Measurements from ENCODE around the gene OR4F17. TPM values are rescaled to one million over a fixed set of nuclear protein-coding genes. Genes with fewer than 3 reads are reported as not detected.
"Not testable (repeated sequence)": the region's sequence is repeated elsewhere in the genome, so short reads cannot be mapped to it uniquely, and the experiment has no call there.

The OR4F17 gene, protein sequence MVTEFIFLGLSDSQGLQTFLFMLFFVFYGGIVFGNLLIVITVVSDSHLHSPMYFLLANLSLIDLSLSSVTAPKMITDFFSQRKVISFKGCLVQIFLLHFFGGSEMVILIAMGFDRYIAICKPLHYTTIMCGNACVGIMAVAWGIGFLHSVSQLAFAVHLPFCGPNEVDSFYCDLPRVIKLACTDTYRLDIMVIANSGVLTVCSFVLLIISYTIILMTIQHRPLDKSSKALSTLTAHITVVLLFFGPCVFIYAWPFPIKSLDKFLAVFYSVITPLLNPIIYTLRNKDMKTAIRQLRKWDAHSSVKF
- not detected for total RNA-seq
- not detected for polyA plus RNA-seq (2013, experiment 1 of 2)
- polyA plus RNA-seq (2013, experiment 2 of 2) = not detected
- long read RNA-seq, experiment 1 = 0 reads
- long read RNA-seq, experiment 2 = 0 reads
- long read RNA-seq, experiment 3 = 0 reads
- long read RNA-seq, experiment 4 = 0 reads

DNA sequence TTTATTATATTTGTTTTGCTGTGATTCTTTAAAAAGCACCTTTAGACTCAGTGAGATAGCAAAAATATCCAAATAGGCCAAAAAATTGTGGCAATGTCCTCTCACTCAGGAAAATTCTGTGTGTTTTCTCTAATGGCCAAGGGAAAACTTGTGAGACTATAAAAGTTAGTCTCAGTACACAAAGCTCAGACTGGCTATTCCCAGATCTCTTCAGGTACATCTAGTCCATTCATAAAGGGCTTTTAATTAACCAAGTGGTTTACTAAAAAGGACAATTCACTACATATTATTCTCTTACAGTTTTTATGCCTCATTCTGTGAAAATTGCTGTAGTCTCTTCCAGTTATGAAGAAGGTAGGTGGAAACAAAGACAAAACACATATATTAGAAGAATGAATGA lies at the start of gene OR4F17:
OR4F17 (plus strand) TSS at position 301 of the 400 bp plus-strand sequence. CDS start 3,575 bp downstream, outside the sequence.
- not testable (repeated sequence) for H3K4me1 Mint-ChIP-seq; H3K27ac Mint-ChIP-seq; H3K36me3 ChIP-seq (ENCODE audit: control insufficient read depth, insufficient read depth, low read length); H3K9me3 Mint-ChIP-seq; H3K9ac ChIP-seq (ENCODE audit: extremely low read depth, low read length, poor library complexity, severe bottlenecking); H3K27me3 Mint-ChIP-seq (ENCODE audit: insufficient read depth); H3K4me3 Mint-ChIP-seq; H3K4me1 ChIP-seq (ENCODE audit: control insufficient read depth, insufficient read depth, low read length); H3K27me3 ChIP-seq (ENCODE audit: control insufficient read depth, insufficient read depth, low read length, poor library complexity, severe bottlenecking); H3K36me3 Mint-ChIP-seq (ENCODE audit: low read depth); H3K27ac ChIP-seq (ENCODE audit: low read depth, low read length); H3K9me3 ChIP-seq (ENCODE audit: control insufficient read depth, low read length); DNase-seq; H3K4me3 ChIP-seq (ENCODE audit: low read length)

DNA sequence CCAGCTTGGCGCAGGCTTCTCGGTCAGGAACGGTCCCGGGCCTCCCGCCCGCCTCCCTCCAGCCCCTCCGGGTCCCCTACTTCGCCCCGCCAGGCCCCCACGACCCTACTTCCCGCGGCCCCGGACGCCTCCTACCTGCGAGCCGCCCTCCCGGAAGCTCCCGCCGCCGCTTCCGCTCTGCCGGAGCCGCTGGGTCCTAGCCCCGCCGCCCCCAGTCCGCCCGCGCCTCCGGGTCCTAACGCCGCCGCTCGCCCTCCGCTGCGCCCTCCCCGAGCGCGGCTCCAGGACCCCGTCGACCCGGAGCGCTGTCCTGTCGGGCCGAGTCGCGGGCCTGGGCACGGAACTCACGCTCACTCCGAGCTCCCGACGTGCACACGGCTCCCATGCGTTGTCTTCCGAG lies 36.1 kb upstream of the OR4F17 start:
- H3K4me1 Mint-ChIP-seq; H3K9me3 ChIP-seq (ENCODE audit: control insufficient read depth, low read length); H3K4me3 ChIP-seq (ENCODE audit: low read length); H3K9ac ChIP-seq (ENCODE audit: extremely low read depth, low read length, poor library complexity, severe bottlenecking); H3K27me3 Mint-ChIP-seq (ENCODE audit: insufficient read depth); DNase-seq; H3K27me3 ChIP-seq (ENCODE audit: control insufficient read depth, insufficient read depth, low read length, poor library complexity, severe bottlenecking); H3K4me1 ChIP-seq (ENCODE audit: control insufficient read depth, insufficient read depth, low read length); H3K27ac ChIP-seq (ENCODE audit: low read depth, low read length); H3K9me3 Mint-ChIP-seq; H3K4me3 Mint-ChIP-seq; H3K27ac Mint-ChIP-seq; H3K36me3 ChIP-seq (ENCODE audit: control insufficient read depth, insufficient read depth, low read length); H3K36me3 Mint-ChIP-seq (ENCODE audit: low read depth): not testable (repeated sequence)
- WGBS, 2 experiments (ENCODE audit: insufficient coverage in 1 of 2, insufficient read length in 1 of 2) = no CpG with 5 or more reads among the region's 54 CpGs

DNA sequence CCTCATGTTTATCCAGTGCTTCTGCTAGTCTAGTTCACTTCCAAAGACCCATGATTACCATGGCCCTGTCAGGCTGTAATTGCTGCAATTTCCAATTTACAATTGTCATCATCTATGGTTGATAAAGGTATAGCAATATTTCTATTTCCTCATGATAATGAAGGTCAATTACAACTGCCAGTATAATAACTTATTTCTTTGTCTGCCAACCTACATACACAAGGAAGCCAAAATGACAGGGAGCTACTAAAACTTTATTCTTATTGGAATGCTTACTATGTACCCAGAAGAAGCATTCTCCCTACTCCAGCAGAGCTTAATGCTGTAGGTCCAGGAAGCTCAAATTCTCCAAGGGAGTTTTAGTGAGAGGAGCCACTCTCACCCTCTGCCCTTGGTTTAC lies 24.0 kb upstream of the OR4F17 start:
- H3K4me1 Mint-ChIP-seq; H3K36me3 Mint-ChIP-seq (ENCODE audit: low read depth); H3K27ac ChIP-seq (ENCODE audit: low read depth, low read length); H3K9me3 Mint-ChIP-seq; H3K9ac ChIP-seq (ENCODE audit: extremely low read depth, low read length, poor library complexity, severe bottlenecking); H3K27me3 Mint-ChIP-seq (ENCODE audit: insufficient read depth); H3K4me1 ChIP-seq (ENCODE audit: control insufficient read depth, insufficient read depth, low read length); H3K27me3 ChIP-seq (ENCODE audit: control insufficient read depth, insufficient read depth, low read length, poor library complexity, severe bottlenecking); H3K27ac Mint-ChIP-seq; DNase-seq; H3K4me3 Mint-ChIP-seq; H3K9me3 ChIP-seq (ENCODE audit: control insufficient read depth, low read length); H3K4me3 ChIP-seq (ENCODE audit: low read length); H3K36me3 ChIP-seq (ENCODE audit: control insufficient read depth, insufficient read depth, low read length): not testable (repeated sequence)

DNA sequence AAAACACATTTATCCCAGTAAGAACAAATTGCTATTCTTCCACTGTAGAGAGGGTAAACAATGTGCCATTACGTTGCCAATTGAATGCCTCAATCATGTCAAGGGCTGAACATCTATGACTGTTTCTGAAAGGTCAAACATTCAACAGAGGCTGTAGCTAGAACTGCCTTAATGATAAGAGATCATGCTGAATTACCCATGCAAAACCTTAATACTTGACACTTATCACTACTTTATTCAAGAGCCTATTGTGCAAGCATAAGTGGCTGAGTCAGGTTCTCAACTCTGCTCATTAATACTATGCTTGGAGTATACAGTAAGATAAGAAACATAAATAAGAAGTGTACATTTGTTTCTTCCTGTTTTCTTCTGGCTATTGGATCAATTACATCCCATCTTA lies 23.3 kb upstream of the OR4F17 start:
- H3K9me3 Mint-ChIP-seq; H3K9ac ChIP-seq (ENCODE audit: extremely low read depth, low read length, poor library complexity, severe bottlenecking); H3K36me3 ChIP-seq (ENCODE audit: control insufficient read depth, insufficient read depth, low read length); H3K9me3 ChIP-seq (ENCODE audit: control insufficient read depth, low read length); H3K4me3 ChIP-seq (ENCODE audit: low read length); H3K27ac ChIP-seq (ENCODE audit: low read depth, low read length); H3K27ac Mint-ChIP-seq; H3K27me3 ChIP-seq (ENCODE audit: control insufficient read depth, insufficient read depth, low read length, poor library complexity, severe bottlenecking); H3K4me1 ChIP-seq (ENCODE audit: control insufficient read depth, insufficient read depth, low read length); H3K4me3 Mint-ChIP-seq; H3K36me3 Mint-ChIP-seq (ENCODE audit: low read depth); DNase-seq; H3K27me3 Mint-ChIP-seq (ENCODE audit: insufficient read depth); H3K4me1 Mint-ChIP-seq: not testable (repeated sequence)
- WGBS, 2 experiments (ENCODE audit: insufficient coverage in 1 of 2, insufficient read length in 1 of 2) = no CpG with 5 or more reads among the region's 1 CpG

DNA sequence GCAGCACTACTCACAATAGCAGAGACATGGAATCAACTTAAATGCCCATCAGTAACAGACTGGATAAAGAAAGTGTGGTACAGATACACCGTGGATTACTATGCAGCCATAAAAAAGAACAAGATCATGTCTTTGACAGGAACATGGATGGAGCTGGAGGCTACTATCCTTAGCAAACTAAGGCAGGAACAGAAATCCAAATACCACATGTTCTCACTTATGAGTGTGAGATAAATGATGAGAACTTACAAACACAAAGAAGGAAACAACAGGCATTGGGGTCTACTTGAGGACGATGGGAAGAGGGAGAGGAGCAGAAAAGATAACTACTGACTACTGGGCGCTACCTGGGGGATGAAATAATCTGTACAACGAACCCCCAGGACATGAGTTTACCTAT lies 16.2 kb upstream of the OR4F17 start:
- H3K27me3 Mint-ChIP-seq (ENCODE audit: insufficient read depth); H3K27ac ChIP-seq (ENCODE audit: low read depth, low read length); H3K4me1 ChIP-seq (ENCODE audit: control insufficient read depth, insufficient read depth, low read length); H3K9me3 Mint-ChIP-seq; H3K9ac ChIP-seq (ENCODE audit: extremely low read depth, low read length, poor library complexity, severe bottlenecking); H3K27ac Mint-ChIP-seq; H3K36me3 ChIP-seq (ENCODE audit: control insufficient read depth, insufficient read depth, low read length); H3K36me3 Mint-ChIP-seq (ENCODE audit: low read depth); H3K4me3 Mint-ChIP-seq; H3K9me3 ChIP-seq (ENCODE audit: control insufficient read depth, low read length); H3K27me3 ChIP-seq (ENCODE audit: control insufficient read depth, insufficient read depth, low read length, poor library complexity, severe bottlenecking); H3K4me3 ChIP-seq (ENCODE audit: low read length); H3K4me1 Mint-ChIP-seq: not testable (repeated sequence)
- DNase-seq = peak; percentile 27
- WGBS, 2 experiments (ENCODE audit: insufficient coverage in 1 of 2, insufficient read length in 1 of 2) = 73% methylated on average over 1 of the region's 4 CpGs; no CpG with 5 or more reads in 1 of the 2 experiments

DNA sequence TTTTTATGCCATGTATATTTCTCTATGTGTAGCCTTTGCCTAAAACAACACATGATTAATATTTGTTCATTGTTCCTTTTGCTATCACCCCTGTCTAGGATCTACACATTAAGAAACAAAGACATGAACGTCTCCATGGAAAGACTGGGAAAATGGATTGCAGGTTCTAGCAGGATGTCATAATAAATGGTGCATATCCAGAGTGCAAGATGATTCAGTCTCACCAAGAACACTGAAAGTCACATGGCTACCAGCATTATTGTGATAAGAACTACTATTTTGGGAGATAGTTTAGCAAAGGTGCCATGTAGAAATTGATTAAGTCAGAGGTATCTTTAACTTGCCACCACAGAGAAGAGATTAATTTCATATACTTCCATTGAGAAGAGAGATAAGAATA lies 12.1 kb upstream of the OR4F17 start:
- not testable (repeated sequence) for H3K36me3 Mint-ChIP-seq (ENCODE audit: low read depth); H3K27ac Mint-ChIP-seq

DNA sequence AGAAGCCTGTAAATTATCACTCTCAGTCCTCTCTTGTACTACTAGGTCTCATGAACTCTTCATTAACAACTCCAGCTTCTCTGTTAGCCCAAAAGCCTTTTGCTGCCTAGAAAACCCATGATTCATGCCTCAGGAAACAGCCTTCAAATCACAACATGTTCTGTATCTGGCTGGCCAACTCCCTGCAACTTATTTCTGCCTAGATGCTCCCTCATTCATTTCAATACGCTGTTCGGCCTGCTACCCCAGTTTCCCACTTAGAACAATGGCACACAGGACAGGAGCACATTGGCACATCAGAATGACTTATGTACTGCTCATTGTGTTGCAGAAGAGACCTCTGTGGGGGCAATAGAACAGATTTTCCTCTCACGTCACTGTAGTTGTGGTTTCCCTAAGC lies 9.3 kb upstream of the OR4F17 start:
- not testable (repeated sequence) for H3K4me1 ChIP-seq (ENCODE audit: control insufficient read depth, insufficient read depth, low read length); H3K27me3 Mint-ChIP-seq (ENCODE audit: insufficient read depth); H3K4me3 Mint-ChIP-seq; H3K9me3 ChIP-seq (ENCODE audit: control insufficient read depth, low read length); H3K27me3 ChIP-seq (ENCODE audit: control insufficient read depth, insufficient read depth, low read length, poor library complexity, severe bottlenecking); H3K36me3 ChIP-seq (ENCODE audit: control insufficient read depth, insufficient read depth, low read length); H3K9ac ChIP-seq (ENCODE audit: extremely low read depth, low read length, poor library complexity, severe bottlenecking); H3K4me3 ChIP-seq (ENCODE audit: low read length); DNase-seq; H3K27ac Mint-ChIP-seq; H3K4me1 Mint-ChIP-seq; H3K27ac ChIP-seq (ENCODE audit: low read depth, low read length); H3K36me3 Mint-ChIP-seq (ENCODE audit: low read depth); H3K9me3 Mint-ChIP-seq
- no CpG with 5 or more reads among the region's 3 CpGs for WGBS, 2 experiments (ENCODE audit: insufficient coverage in 1 of 2, insufficient read length in 1 of 2)

More for the DNA sequence above, 12.1 kb upstream of the OR4F17 start:
- not testable (repeated sequence) for H3K36me3 ChIP-seq (ENCODE audit: control insufficient read depth, insufficient read depth, low read length); H3K27me3 ChIP-seq (ENCODE audit: control insufficient read depth, insufficient read depth, low read length, poor library complexity, severe bottlenecking); H3K4me3 Mint-ChIP-seq; H3K9me3 Mint-ChIP-seq; H3K27ac ChIP-seq (ENCODE audit: low read depth, low read length); H3K4me1 ChIP-seq (ENCODE audit: control insufficient read depth, insufficient read depth, low read length); H3K4me3 ChIP-seq (ENCODE audit: low read length); H3K27me3 Mint-ChIP-seq (ENCODE audit: insufficient read depth); H3K9ac ChIP-seq (ENCODE audit: extremely low read depth, low read length, poor library complexity, severe bottlenecking); H3K4me1 Mint-ChIP-seq; DNase-seq; H3K9me3 ChIP-seq (ENCODE audit: control insufficient read depth, low read length)
- WGBS, 2 experiments (ENCODE audit: insufficient coverage in 1 of 2, insufficient read length in 1 of 2) = no CpG with 5 or more reads among the region's 1 CpG

All from endodermal cell (in vitro differentiated cells).